HEK293 (cell line): ENCODE measurements around the gene DPT.

Source experiments
- RBAK ChIP-seq: fragments of 450-650 bp; formaldehyde crosslinking; IDR thresholded peaks from 2 replicates; pipeline ENCODE4 v1.5.1; 2016; ENCODE audit warnings: missing biosample characterization, missing genetic modification characterization
- ZNF404 ChIP-seq: fragments of 450-650 bp; formaldehyde crosslinking; IDR thresholded peaks from 2 replicates; pipeline ENCODE4 v1.5.1; 2017; ENCODE audit warnings: missing biosample characterization, missing genetic modification characterization
- ZNF416 ChIP-seq: fragments of 450-650 bp; formaldehyde crosslinking; IDR thresholded peaks from 2 replicates; pipeline ENCODE4 v1.5.1; 2016; ENCODE audit warnings: missing biosample characterization, missing genetic modification characterization
- TF ChIP-seq, protein P1 (sequence below): fragments of 450-650 bp; formaldehyde crosslinking; IDR thresholded peaks from 2 replicates; pipeline ENCODE4 v1.5.1; 2016; ENCODE audit warnings: missing biosample characterization, missing genetic modification characterization
- TF ChIP-seq, protein P2 (sequence below): fragments of 450-650 bp; formaldehyde crosslinking; IDR thresholded peaks from 2 replicates; pipeline ENCODE4 v1.5.1; 2016; ENCODE audit warnings: missing biosample characterization, missing genetic modification characterization
- TF ChIP-seq, protein P3 (sequence below): fragments of 450-650 bp; formaldehyde crosslinking; IDR thresholded peaks from 2 replicates; pipeline ENCODE4 v1.5.0; 2017; ENCODE audit warnings: missing biosample characterization, missing genetic modification characterization, borderline replicate concordance

DNA sequence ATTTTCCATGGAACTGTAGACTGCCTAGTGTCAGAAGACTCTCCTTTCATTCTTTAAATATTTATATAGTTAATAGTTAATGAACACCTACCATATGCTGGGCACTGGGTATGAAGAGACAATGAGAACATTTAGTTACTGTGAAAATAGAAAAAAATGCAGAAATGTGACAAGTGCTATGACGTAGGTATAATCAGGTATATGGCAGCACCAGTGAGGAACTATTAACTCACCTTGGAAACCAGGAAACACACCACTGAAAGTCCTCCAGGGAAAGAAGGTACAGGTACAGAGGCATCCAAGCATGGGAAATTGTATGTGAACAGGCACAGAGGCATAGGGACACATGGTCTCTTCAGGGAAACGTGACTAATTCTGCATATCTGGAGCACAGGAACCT is 42.3 kb downstream of the DPT start:
- TF ChIP-seq ZNF416 (tag by site-specific recombination) (no peak), ZNF404 (no peak), RBAK (tag by site-specific recombination) (no peak)
- TF ChIP-seq, protein P1, sequence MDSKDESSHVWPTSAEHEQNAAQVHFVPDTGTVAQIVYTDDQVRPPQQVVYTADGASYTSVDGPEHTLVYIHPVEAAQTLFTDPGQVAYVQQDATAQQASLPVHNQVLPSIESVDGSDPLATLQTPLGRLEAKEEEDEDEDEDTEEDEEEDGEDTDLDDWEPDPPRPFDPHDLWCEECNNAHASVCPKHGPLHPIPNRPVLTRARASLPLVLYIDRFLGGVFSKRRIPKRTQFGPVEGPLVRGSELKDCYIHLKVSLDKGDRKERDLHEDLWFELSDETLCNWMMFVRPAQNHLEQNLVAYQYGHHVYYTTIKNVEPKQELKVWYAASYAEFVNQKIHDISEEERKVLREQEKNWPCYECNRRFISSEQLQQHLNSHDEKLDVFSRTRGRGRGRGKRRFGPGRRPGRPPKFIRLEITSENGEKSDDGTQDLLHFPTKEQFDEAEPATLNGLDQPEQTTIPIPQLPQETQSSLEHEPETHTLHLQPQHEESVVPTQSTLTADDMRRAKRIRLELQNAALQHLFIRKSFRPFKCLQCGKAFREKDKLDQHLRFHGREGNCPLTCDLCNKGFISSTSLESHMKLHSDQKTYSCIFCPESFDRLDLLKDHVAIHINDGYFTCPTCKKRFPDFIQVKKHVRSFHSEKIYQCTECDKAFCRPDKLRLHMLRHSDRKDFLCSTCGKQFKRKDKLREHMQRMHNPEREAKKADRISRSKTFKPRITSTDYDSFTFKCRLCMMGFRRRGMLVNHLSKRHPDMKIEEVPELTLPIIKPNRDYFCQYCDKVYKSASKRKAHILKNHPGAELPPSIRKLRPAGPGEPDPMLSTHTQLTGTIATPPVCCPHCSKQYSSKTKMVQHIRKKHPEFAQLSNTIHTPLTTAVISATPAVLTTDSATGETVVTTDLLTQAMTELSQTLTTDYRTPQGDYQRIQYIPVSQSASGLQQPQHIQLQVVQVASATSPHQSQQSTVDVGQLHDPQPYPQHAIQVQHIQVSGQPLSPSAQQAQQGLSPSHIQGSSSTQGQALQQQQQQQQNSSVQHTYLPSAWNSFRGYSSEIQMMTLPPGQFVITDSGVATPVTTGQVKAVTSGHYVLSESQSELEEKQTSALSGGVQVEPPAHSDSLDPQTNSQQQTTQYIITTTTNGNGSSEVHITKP (tag by site-specific recombination) = no peak
- TF ChIP-seq, protein P2, sequence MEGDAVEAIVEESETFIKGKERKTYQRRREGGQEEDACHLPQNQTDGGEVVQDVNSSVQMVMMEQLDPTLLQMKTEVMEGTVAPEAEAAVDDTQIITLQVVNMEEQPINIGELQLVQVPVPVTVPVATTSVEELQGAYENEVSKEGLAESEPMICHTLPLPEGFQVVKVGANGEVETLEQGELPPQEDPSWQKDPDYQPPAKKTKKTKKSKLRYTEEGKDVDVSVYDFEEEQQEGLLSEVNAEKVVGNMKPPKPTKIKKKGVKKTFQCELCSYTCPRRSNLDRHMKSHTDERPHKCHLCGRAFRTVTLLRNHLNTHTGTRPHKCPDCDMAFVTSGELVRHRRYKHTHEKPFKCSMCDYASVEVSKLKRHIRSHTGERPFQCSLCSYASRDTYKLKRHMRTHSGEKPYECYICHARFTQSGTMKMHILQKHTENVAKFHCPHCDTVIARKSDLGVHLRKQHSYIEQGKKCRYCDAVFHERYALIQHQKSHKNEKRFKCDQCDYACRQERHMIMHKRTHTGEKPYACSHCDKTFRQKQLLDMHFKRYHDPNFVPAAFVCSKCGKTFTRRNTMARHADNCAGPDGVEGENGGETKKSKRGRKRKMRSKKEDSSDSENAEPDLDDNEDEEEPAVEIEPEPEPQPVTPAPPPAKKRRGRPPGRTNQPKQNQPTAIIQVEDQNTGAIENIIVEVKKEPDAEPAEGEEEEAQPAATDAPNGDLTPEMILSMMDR (tag by site-specific recombination) = no peak
- TF ChIP-seq, protein P3, sequence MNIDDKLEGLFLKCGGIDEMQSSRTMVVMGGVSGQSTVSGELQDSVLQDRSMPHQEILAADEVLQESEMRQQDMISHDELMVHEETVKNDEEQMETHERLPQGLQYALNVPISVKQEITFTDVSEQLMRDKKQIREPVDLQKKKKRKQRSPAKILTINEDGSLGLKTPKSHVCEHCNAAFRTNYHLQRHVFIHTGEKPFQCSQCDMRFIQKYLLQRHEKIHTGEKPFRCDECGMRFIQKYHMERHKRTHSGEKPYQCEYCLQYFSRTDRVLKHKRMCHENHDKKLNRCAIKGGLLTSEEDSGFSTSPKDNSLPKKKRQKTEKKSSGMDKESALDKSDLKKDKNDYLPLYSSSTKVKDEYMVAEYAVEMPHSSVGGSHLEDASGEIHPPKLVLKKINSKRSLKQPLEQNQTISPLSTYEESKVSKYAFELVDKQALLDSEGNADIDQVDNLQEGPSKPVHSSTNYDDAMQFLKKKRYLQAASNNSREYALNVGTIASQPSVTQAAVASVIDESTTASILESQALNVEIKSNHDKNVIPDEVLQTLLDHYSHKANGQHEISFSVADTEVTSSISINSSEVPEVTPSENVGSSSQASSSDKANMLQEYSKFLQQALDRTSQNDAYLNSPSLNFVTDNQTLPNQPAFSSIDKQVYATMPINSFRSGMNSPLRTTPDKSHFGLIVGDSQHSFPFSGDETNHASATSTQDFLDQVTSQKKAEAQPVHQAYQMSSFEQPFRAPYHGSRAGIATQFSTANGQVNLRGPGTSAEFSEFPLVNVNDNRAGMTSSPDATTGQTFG (tag by site-specific recombination) = no peak
